SK-N-SH (cell line): ENCODE results near the gene NBPF15. TPM values are rescaled to one million over a fixed set of nuclear protein-coding genes. Genes with fewer than 3 reads are reported as not detected.
A peak's percentile ranks its signal among the peaks of the same experiment; 100 is the strongest.
"Not testable (repeated sequence)": the region's sequence is repeated elsewhere in the genome, so short reads cannot be mapped to it uniquely, and the experiment has no call there.

Source experiments
- CTCF ChIA-PET: fragments of 300-600, 350-600 bp; formaldehyde crosslinking; extraction: SDS; loops from one replicate; lab custom pipeline; 2021; lab: Yijun Ruan, JAX
- POLR2A ChIA-PET: fragments of 350-600 bp; sonication (Branson Sonifier 250); formaldehyde crosslinking; extraction: SDS; loops from one replicate; lab custom pipeline; 2020; ENCODE audit warnings: antibody characterized with exemption, inconsistent platforms; lab: Yijun Ruan, JAX
- DNase-seq: peaks from one replicate; pipeline ENCODE4 v3.0.0; 2012
- H2AFZ ChIP-seq: fragments of 200-600 bp; sonication (generic); 2 replicates; pipeline ENCODE4 v1.8.1; 2016; ENCODE audit warnings: antibody characterized with exemption, mild to moderate bottlenecking, low read depth
- H3F3A ChIP-seq: fragments of 200-600 bp; sonication (generic); replicated peaks from 2 replicates; pipeline ENCODE3; 2016; ENCODE audit warnings: antibody characterized with exemption, mild to moderate bottlenecking; ENCODE audit not compliant: insufficient read depth
- H3K27ac ChIP-seq, 2 experiments: fragments of 200-500 bp in 1 of 2; fragments of 200-600 bp in 1 of 2; sonication (Bioruptor generic) in 1 of 2; sonication (generic), shearing (Covaris generic) in 1 of 2; 2 replicates each; pipeline versions ENCODE4 v1.5.1 to v1.6.1; 2014 to 2016; ENCODE audit warnings: low read depth in 2 of 2, inconsistent platforms in 1 of 2, low read length in 1 of 2, mild to moderate bottlenecking in 1 of 2, mixed read lengths in 1 of 2
- H3K27me3 ChIP-seq: fragments of 200-600 bp; sonication (generic), shearing (Covaris generic); 2 replicates; pipeline ENCODE4 v1.6.1; 2016; ENCODE audit warnings: mixed run types; ENCODE audit not compliant: insufficient read depth
- H3K36me3 ChIP-seq, 2 experiments: fragments of 200-500 bp in 1 of 2; fragments of 200-600 bp in 1 of 2; sonication (Bioruptor generic) in 1 of 2; sonication (generic) in 1 of 2; replicated peaks in 1 of 2; 2 replicates each; pipeline versions ENCODE3 to v1.5.1; 2014 to 2016; ENCODE audit warnings: low read length in 1 of 2, mild to moderate bottlenecking in 1 of 2; ENCODE audit not compliant: insufficient read depth in 2 of 2, control insufficient read depth in 1 of 2
- H3K4me1 ChIP-seq, 2 experiments: fragments of 200-500 bp in 1 of 2; fragments of 200-600 bp in 1 of 2; sonication (Bioruptor generic) in 1 of 2; sonication (generic), shearing (Covaris generic) in 1 of 2; 2 replicates each; pipeline versions ENCODE4 v1.5.1 to v1.6.1; 2014 to 2016; ENCODE audit warnings: low read depth in 1 of 2, low read length in 1 of 2, mixed run types in 1 of 2; ENCODE audit not compliant: insufficient read depth in 2 of 2, control insufficient read depth in 1 of 2
- H3K4me2 ChIP-seq: fragments of 200-600 bp; sonication (generic), shearing (Covaris generic); 2 replicates; pipeline ENCODE4 v1.6.1; 2017; ENCODE audit warnings: mixed run types
- H3K4me3 ChIP-seq, 2 experiments: fragments of 200-500 bp in 1 of 2; fragments of 200-600 bp in 1 of 2; sonication (Bioruptor generic) in 1 of 2; sonication (generic), shearing (Covaris generic) in 1 of 2; 2 replicates each; pipeline versions ENCODE4 v1.5.1 to v1.8.1; 2014 to 2016; ENCODE audit warnings: low read depth in 2 of 2, inconsistent platforms in 1 of 2, low read length in 1 of 2, mild to moderate bottlenecking in 1 of 2, mixed read lengths in 1 of 2, moderate library complexity in 1 of 2
- H3K79me2 ChIP-seq: fragments of 200-600 bp; sonication (generic); 2 replicates; pipeline ENCODE4 v1.8.1; 2017; ENCODE audit warnings: mild to moderate bottlenecking; ENCODE audit not compliant: insufficient read depth
- H3K9ac ChIP-seq: fragments of 200-600 bp; sonication (generic); 2 replicates; pipeline ENCODE4 v1.6.1; 2017; ENCODE audit warnings: mixed run types
- H3K9me2 ChIP-seq: fragments of 200-600 bp; sonication (generic); 2 replicates; pipeline ENCODE4 v1.6.1; 2017; ENCODE audit warnings: mixed run types
- H3K9me3 ChIP-seq: fragments of 200-600 bp; sonication (generic); 2 replicates; pipeline ENCODE4 v1.6.1; 2017; ENCODE audit warnings: mixed run types, mild to moderate bottlenecking, moderate library complexity
- H4K20me1 ChIP-seq: fragments of 200-600 bp; sonication (generic); 2 replicates; pipeline ENCODE4 v1.6.1; 2017; ENCODE audit warnings: mild to moderate bottlenecking, mixed run types; ENCODE audit not compliant: insufficient read depth
- WGBS: methylation state at CpG from one replicate; pipeline ENCODE4 v1.1.6; 2017; ENCODE audit warnings: low lambda C conversion rate; 5-methylcytosine and 5-hydroxymethylcytosine counted together
- polyA plus RNA-seq, 3 experiments: library from polyadenylated mRNA; depleted of rRNA; stranded (reverse); fragments of >200 nt; gene quantifications; 2 replicates each; pipeline ENCODE4 v1.2.3, GENCODE V29; 2012

NBPF15 gene
- polyA plus RNA-seq, 1 of the 3 experiments (the other 2 are of a cell fraction): 47.5 TPM

- H3K9ac ChIP-seq, H3K36me3 ChIP-seq, H3K79me2 ChIP-seq, H3K4me1 ChIP-seq, DNase-seq, H3K27me3 ChIP-seq, CTCF ChIA-PET, H3F3A ChIP-seq, H4K20me1 ChIP-seq, H3K4me2 ChIP-seq, H3K9me3 ChIP-seq, H3K9me2 ChIP-seq, H2AFZ ChIP-seq, H3K4me3 ChIP-seq, H3K27ac ChIP-seq, POLR2A ChIA-PET: not testable (repeated sequence)
- 13% methylated on average over 7 of the region's 15 CpGs for WGBS
These were observed 23.9 kb upstream of the NBPF15 start for GRCh38 chr1:144485048-144485993.

DNA sequence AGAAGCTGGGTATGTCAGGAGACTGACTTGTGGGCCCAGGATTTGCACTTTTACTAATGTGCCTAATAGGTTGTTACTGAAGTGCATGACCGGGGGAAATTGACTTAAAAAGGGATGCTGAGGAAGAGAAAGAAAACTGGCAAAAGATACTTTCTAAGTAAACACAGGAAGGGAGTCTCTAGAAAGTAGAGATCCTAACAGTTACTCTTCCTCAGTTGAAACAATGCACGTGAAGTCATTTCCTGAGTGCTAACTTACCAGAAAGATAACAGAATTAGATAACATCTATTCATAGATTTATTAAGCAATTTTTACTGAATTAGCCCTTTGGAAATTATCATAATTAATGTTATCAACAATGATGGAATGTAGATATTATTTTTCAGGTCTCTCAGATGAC, 12.4 kb upstream of the NBPF15 start:
- DNase-seq, H3K79me2 ChIP-seq, H3K27me3 ChIP-seq, H3K9ac ChIP-seq, H3F3A ChIP-seq, H3K36me3 ChIP-seq, H3K9me2 ChIP-seq, H3K4me3 ChIP-seq, CTCF ChIA-PET, POLR2A ChIA-PET, H2AFZ ChIP-seq, H3K4me2 ChIP-seq, H3K9me3 ChIP-seq, H3K4me1 ChIP-seq, H3K27ac ChIP-seq, H4K20me1 ChIP-seq: not testable (repeated sequence)
- WGBS: no CpG with 5 or more reads among the region's 2 CpGs

- H3F3A ChIP-seq, DNase-seq, H3K27me3 ChIP-seq, H3K4me1 ChIP-seq, H3K79me2 ChIP-seq, H3K36me3 ChIP-seq, H3K4me2 ChIP-seq, H3K9ac ChIP-seq, H4K20me1 ChIP-seq, POLR2A ChIA-PET, H2AFZ ChIP-seq, H3K9me3 ChIP-seq, H3K9me2 ChIP-seq, CTCF ChIA-PET, H3K4me3 ChIP-seq, H3K27ac ChIP-seq: not testable (repeated sequence)
- WGBS: 47% methylated on average over 3 of the region's 4 CpGs
These were observed 10.0 kb upstream of the NBPF15 start for GRCh38 chr1:144471434-144471833.

- CTCF ChIA-PET: not testable (repeated sequence)
- no CpG with 5 or more reads among the region's 17 CpGs for WGBS
- peak overlapping the region in 1 of 2 experiments; percentile 58; a peak in 1 of 4 replicates for H3K4me3 ChIP-seq
These were observed 309 bp upstream of the NBPF15 start for GRCh38 chr1:144461778-144462177.

More at GRCh38 chr1:144461778-144462177, 309 bp upstream of the NBPF15 start:
- H3K4me2 ChIP-seq, H4K20me1 ChIP-seq, H3K9me2 ChIP-seq, H3K27ac ChIP-seq, H2AFZ ChIP-seq, H3K36me3 ChIP-seq, H3K9me3 ChIP-seq, H3K27me3 ChIP-seq, H3K9ac ChIP-seq, POLR2A ChIA-PET, DNase-seq, H3F3A ChIP-seq, H3K4me1 ChIP-seq: not testable (repeated sequence)
- peaks cover 21% of the 10 kb centered on the region for H3K79me2 ChIP-seq
